HG03025 (cell line): ENCODE results near the gene CELSR1.

ENCODE experiments used
- ATAC-seq: cut with Tn5 transposase; IDR thresholded peaks from one replicate; pipeline ENCODE4 v1.9.1; 2021; ENCODE audit warnings: mild to moderate bottlenecking, moderate library complexity; ENCODE audit not compliant: unreplicated experiment, low FRiP score

The CELSR1 gene

GRCh38 chr22:46556775-46557174, 19.4 kb upstream of the CELSR1 start:
- ATAC-seq, result no peak

- no peak for ATAC-seq
These were observed 15.8 kb upstream of the CELSR1 start for GRCh38 chr22:46553189-46553588.

- no peak for ATAC-seq
These were observed 14.6 kb upstream of the CELSR1 start for GRCh38 chr22:46551996-46552395.

- ATAC-seq, result no peak
These were observed 13.9 kb upstream of the CELSR1 start for GRCh38 chr22:46551321-46551720.

GRCh38 chr22:46549971-46550641, 12.7 kb upstream of the CELSR1 start:
- ATAC-seq, result no peak

- ATAC-seq, result no peak
These were observed 12.1 kb upstream of the CELSR1 start for GRCh38 chr22:46549563-46549840.

GRCh38 chr22:46547883-46548244, 10.4 kb upstream of the CELSR1 start:
- ATAC-seq, result no peak

GRCh38 chr22:46547179-46547882, 9.9 kb upstream of the CELSR1 start:
- ATAC-seq, result no peak

- no peak for ATAC-seq
These were observed 9.2 kb upstream of the CELSR1 start for GRCh38 chr22:46546466-46547178.

GRCh38 chr22:46545086-46545792, 7.8 kb upstream of the CELSR1 start:
- ATAC-seq, result no peak

GRCh38 chr22:46542011-46542985, 4.9 kb upstream of the CELSR1 start:
- ATAC-seq, result no peak

- no peak for ATAC-seq
These were observed 4.1 kb upstream of the CELSR1 start for GRCh38 chr22:46541536-46541935.

- ATAC-seq, result no peak
These were observed 3.5 kb upstream of the CELSR1 start for GRCh38 chr22:46540874-46541273.

- ATAC-seq, result no peak
These were observed 1.7 kb upstream of the CELSR1 start for GRCh38 chr22:46539169-46539568.

- ATAC-seq, result no peak
These were observed 1.4 kb upstream of the CELSR1 start for GRCh38 chr22:46538814-46539160.

GRCh38 chr22:46537946-46538813, 760 bp upstream of the CELSR1 start:
- ATAC-seq, result no peak

GRCh38 chr22:46536537-46537224, 739 bp downstream of the CELSR1 start:
- no peak for ATAC-seq

GRCh38 chr22:46535876-46536536, 1.4 kb downstream of the CELSR1 start:
- ATAC-seq, result no peak
